Keratinocyte (primary cell): ENCODE measurements around the gene MIER2. TPM values are rescaled to one million over a fixed set of nuclear protein-coding genes. Genes with fewer than 3 reads are reported as not detected.

Experiments used
- DNase-seq: peaks from one replicate; pipeline ENCODE4 v3.0.0-alpha.2; 2011; ENCODE audit warnings: low read depth, missing footprints, low spot score
- FAIRE-seq: peaks from 2 replicates; lab custom pipeline; 2011; peaks lifted over from hg19 to GRCh38; lab: Jason Lieb, UNC
- H2AFZ ChIP-seq: 2 replicates; pipeline ENCODE4 v1.6.0; 2012; ENCODE audit warnings: low read length, control low read depth, inconsistent platforms; ENCODE audit not compliant: control insufficient read depth
- H3K27ac ChIP-seq: 2 replicates; pipeline ENCODE4 v1.5.1; 2011; ENCODE audit warnings: low read length; ENCODE audit not compliant: control insufficient read depth, insufficient read depth
- H3K27me3 ChIP-seq: 3 replicates; pipeline ENCODE4 v1.6.0; 2011; ENCODE audit warnings: low read length; ENCODE audit not compliant: control insufficient read depth, insufficient read depth; ENCODE audit errors: extremely low read depth
- H3K36me3 ChIP-seq, 2 experiments: 2 replicates in 1 of 2; 3 replicates in 1 of 2; pipeline ENCODE4 v1.5.1; 2011; ENCODE audit warnings: low read length in 2 of 2, mild to moderate bottlenecking in 1 of 2; ENCODE audit not compliant: control insufficient read depth in 2 of 2, insufficient read depth in 2 of 2; ENCODE audit errors: extremely low read depth in 1 of 2
- H3K4me1 ChIP-seq: 3 replicates; pipeline ENCODE4 v1.5.1; 2011; ENCODE audit warnings: low read length; ENCODE audit not compliant: control insufficient read depth, insufficient read depth; ENCODE audit errors: extremely low read depth
- H3K4me2 ChIP-seq: 3 replicates; pipeline ENCODE4 v1.6.0; 2011; ENCODE audit warnings: low read depth, low read length; ENCODE audit not compliant: control insufficient read depth, insufficient read depth; ENCODE audit errors: extremely low read depth
- H3K4me3 ChIP-seq, 3 experiments: fragments of 200-600 bp in 1 of 3; sonication (generic) in 1 of 3; 2 replicates in 2 of 3; 3 replicates in 1 of 3; pipeline ENCODE4 v1.5.1; 2011 to 2016; ENCODE audit warnings: low read length in 3 of 3, mild to moderate bottlenecking in 3 of 3, control low read depth in 2 of 3, inconsistent platforms in 1 of 3, low read depth in 1 of 3, mixed read lengths in 1 of 3, mixed run types in 1 of 3, moderate library complexity in 1 of 3; ENCODE audit not compliant: control insufficient read depth in 2 of 3, insufficient read depth in 2 of 3; ENCODE audit errors: extremely low read depth in 1 of 3
- H3K79me2 ChIP-seq: 2 replicates; pipeline ENCODE4 v1.6.0; 2012; ENCODE audit warnings: low read length; ENCODE audit not compliant: control insufficient read depth, insufficient read depth
- H3K9ac ChIP-seq: 3 replicates; pipeline ENCODE4 v1.6.0; 2011; ENCODE audit warnings: low read length; ENCODE audit not compliant: control insufficient read depth, insufficient read depth; ENCODE audit errors: extremely low read depth
- H3K9me1 ChIP-seq: 3 replicates; pipeline ENCODE4 v1.6.0; 2011; ENCODE audit warnings: low read length; ENCODE audit not compliant: control insufficient read depth, insufficient read depth; ENCODE audit errors: extremely low read depth
- H3K9me3 ChIP-seq: 2 replicates; pipeline ENCODE4 v1.5.1; 2012; ENCODE audit warnings: low read depth, low read length; ENCODE audit not compliant: control insufficient read depth
- H4K20me1 ChIP-seq: 3 replicates; pipeline ENCODE4 v1.6.0; 2011; ENCODE audit warnings: low read length; ENCODE audit not compliant: control insufficient read depth, insufficient read depth; ENCODE audit errors: extremely low read depth
- EZH2 ChIP-seq: IDR thresholded peaks from one replicate; pipeline ENCODE4 v1.6.1; 2012; ENCODE audit warnings: inconsistent platforms, mild to moderate bottlenecking, low read length, moderate library complexity
- dilution Hi-C: fragments of 300-500 bp; cut with MboI; formaldehyde crosslinking; loops from one replicate; pipeline ENCODE4 v1.7.0; 2020; ENCODE audit warnings: low sequenced_read_pairs; ENCODE audit not compliant: extremely low pct_ligation_motif_present
- polyA plus RNA-seq, 5 experiments: library from polyadenylated mRNA; depleted of rRNA in 3 of 5; stranded (reverse) in 3 of 5; stranded (forward) in 1 of 5; unstranded in 1 of 5; fragments of >200 nt; gene quantifications; 1 replicate in 1 of 5; 2 replicates in 3 of 5; 3 replicates in 1 of 5; pipeline versions ENCODE4 v1.2.1 to v1.2.3, GENCODE V29; 2011 to 2012; ENCODE audit warnings: missing spikeins in 2 of 5, low read depth in 1 of 5, low replicate concordance in 1 of 5
- TF ChIP-seq, protein P1 (sequence below), 3 experiments: IDR thresholded peaks in 1 of 3; conservative IDR thresholded peaks in 1 of 3; optimal IDR thresholded peaks in 1 of 3; 2 replicates in 2 of 3; 3 replicates in 1 of 3; pipeline versions ENCODE3 to v1.5.1; 2011; ENCODE audit warnings: low read length in 3 of 3, mild to moderate bottlenecking in 3 of 3, moderate library complexity in 2 of 3, control low read depth in 1 of 3, inconsistent platforms in 1 of 3; ENCODE audit not compliant: insufficient read depth in 2 of 3; ENCODE audit errors: extremely low read depth in 1 of 3

MIER2 gene
- polyA plus RNA-seq, 1 donor (not counting 4 experiments of a cell fraction or from before 2014, with no cell fraction given), result 16.3 TPM

DNA sequence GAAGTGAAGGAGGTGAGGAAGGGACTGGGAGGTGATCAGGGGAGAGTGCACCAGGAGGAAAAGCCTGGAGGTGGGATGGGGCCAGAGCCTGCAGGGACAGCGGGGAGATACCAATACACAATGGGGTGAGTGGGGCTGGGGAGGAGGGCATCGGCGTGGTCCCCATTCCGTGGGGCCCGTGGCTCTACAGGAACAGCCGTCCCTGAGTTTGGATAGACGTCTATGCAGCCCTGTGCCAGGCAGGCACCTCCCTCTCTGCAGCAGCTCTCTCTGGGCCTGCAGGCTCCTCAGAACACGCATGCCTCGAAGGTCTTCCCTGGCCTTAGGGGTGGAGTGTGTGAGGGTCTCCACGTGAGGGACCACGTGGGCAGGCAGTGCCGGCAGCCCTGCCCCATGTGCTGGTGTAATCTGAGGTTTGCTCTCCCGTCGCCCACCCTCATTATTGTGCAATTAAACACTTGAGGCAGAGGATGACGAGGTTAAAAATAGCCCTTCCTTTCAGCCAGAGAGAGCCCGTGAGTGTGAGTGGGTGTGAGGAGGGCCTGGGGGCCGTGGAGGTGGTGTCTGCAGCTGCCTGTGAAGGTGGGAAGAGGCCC lies 47.9 kb upstream of the MIER2 start:
- no peak for DNase-seq
- no peaks in the 10 kb centered on the region for H4K20me1 ChIP-seq

DNA sequence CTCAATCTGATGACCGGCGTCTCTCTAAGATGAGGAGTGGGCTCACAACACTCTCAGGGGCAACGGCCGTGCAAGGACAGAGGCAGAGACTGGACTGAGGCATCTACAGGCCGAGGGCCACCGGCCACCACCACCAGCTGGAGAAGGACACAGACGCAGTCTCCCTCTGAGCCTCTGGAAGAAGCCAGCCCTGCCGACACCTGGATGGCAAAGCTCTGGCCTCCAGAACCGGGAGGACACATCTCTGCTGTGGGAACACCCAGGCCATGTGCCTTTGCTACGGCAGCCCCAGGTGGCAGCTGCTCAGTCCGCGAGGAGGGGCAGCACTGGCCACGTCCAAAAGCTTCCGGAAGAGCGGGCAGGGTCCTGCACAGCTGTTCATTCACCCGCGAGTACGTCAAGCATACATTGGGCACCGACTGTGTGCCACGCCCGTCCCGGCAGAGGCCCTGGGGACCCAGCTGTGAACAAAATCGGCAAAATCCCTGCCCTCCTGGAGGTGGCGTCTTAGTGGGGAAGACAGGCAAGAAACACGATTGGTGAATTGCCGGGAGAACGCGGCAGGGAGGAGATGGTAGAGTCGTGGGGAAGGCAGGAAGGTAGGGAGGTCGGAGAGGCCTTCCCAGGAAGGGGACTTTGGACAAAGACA lies 47.3 kb upstream of the MIER2 start:
- no peak overlapping the region for H3K4me3 ChIP-seq
- no peaks in the 10 kb centered on the region for H4K20me1 ChIP-seq
- dilution Hi-C loops, result no loop called here
- H3K9ac ChIP-seq, result no peak overlapping the region
- H3K9me3 ChIP-seq, result peaks cover 10% of the 10 kb centered on the region
- no peak for TF ChIP-seq EZH2
- TF ChIP-seq, protein P1, sequence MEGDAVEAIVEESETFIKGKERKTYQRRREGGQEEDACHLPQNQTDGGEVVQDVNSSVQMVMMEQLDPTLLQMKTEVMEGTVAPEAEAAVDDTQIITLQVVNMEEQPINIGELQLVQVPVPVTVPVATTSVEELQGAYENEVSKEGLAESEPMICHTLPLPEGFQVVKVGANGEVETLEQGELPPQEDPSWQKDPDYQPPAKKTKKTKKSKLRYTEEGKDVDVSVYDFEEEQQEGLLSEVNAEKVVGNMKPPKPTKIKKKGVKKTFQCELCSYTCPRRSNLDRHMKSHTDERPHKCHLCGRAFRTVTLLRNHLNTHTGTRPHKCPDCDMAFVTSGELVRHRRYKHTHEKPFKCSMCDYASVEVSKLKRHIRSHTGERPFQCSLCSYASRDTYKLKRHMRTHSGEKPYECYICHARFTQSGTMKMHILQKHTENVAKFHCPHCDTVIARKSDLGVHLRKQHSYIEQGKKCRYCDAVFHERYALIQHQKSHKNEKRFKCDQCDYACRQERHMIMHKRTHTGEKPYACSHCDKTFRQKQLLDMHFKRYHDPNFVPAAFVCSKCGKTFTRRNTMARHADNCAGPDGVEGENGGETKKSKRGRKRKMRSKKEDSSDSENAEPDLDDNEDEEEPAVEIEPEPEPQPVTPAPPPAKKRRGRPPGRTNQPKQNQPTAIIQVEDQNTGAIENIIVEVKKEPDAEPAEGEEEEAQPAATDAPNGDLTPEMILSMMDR (optimal IDR thresholded peaks at IDR 0.05 in 1 of 3, IDR thresholded peaks at IDR 0.05 in 1 of 3, conservative IDR thresholded peaks at IDR 0.05 in 1 of 3; ENCODE audit: extremely low read depth in 1 of 3, insufficient read depth in 2 of 3, low read length in 3 of 3), result no peak
- DNase-seq, result no peak
- H2AFZ ChIP-seq, result no peak overlapping the region
- H3K9me1 ChIP-seq, result no peaks in the 10 kb centered on the region
- H3K79me2 ChIP-seq, result no peaks in the 10 kb centered on the region
- no peak for FAIRE-seq
- no peak overlapping the region for H3K4me2 ChIP-seq
- no peaks in the 10 kb centered on the region for H3K27me3 ChIP-seq
- peaks cover 2% of the 10 kb centered on the region for H3K4me1 ChIP-seq
- no peaks in the 10 kb centered on the region for H3K36me3 ChIP-seq
- H3K27ac ChIP-seq, result no peak overlapping the region

More for the DNA sequence above, 47.9 kb upstream of the MIER2 start:
- H2AFZ ChIP-seq, result no peak overlapping the region
- dilution Hi-C loops, result no loop called here
- H3K36me3 ChIP-seq, result no peaks in the 10 kb centered on the region
- H3K4me2 ChIP-seq, result no peak overlapping the region
- H3K4me1 ChIP-seq, result peaks cover under 1% of the 10 kb centered on the region
- no peak overlapping the region for H3K4me3 ChIP-seq
- no peak overlapping the region for H3K27ac ChIP-seq
- H3K9me3 ChIP-seq, result peaks cover 10% of the 10 kb centered on the region
- no peak overlapping the region for H3K9ac ChIP-seq
- TF ChIP-seq EZH2, result no peak
- TF ChIP-seq, protein P1 (optimal IDR thresholded peaks at IDR 0.05 in 1 of 3, IDR thresholded peaks at IDR 0.05 in 1 of 3, conservative IDR thresholded peaks at IDR 0.05 in 1 of 3; ENCODE audit: extremely low read depth in 1 of 3, insufficient read depth in 2 of 3, low read length in 3 of 3), result no peak
- no peaks in the 10 kb centered on the region for H3K9me1 ChIP-seq
- no peak for FAIRE-seq
- H3K27me3 ChIP-seq, result no peaks in the 10 kb centered on the region
- H3K79me2 ChIP-seq, result no peaks in the 10 kb centered on the region
